Dedifferentiated amniotic fluid mesenchymal stem cell (primary cell): ENCODE measurements around the gene INTS1.

ENCODE experiments used
- DNase-seq: peaks from one replicate; pipeline ENCODE4 v3.0.0-alpha.2; 2016; ENCODE audit errors: extremely low spot score

The INTS1 gene

GRCh38 chr7:1542841-1543747 is 38.9 kb upstream of the INTS1 start:
- no peak for DNase-seq

- no peak for DNase-seq
Measured at GRCh38 chr7:1542329-1542728, 38.1 kb upstream of the INTS1 start.

- DNase-seq: no peak
Measured at GRCh38 chr7:1541431-1542162, 37.4 kb upstream of the INTS1 start.

GRCh38 chr7:1540776-1541271 is 36.6 kb upstream of the INTS1 start:
- DNase-seq: no peak

- DNase-seq: no peak
Measured at GRCh38 chr7:1539882-1540775, 35.9 kb upstream of the INTS1 start.

- DNase-seq: no peak
Measured at GRCh38 chr7:1539181-1539881, 35.1 kb upstream of the INTS1 start.

GRCh38 chr7:1538544-1539180 is 34.5 kb upstream of the INTS1 start:
- DNase-seq: no peak

GRCh38 chr7:1537535-1538412 is 33.6 kb upstream of the INTS1 start:
- peak; percentile 85 for DNase-seq

- DNase-seq: peak; percentile 98
Measured at GRCh38 chr7:1536743-1537534, 32.8 kb upstream of the INTS1 start.

GRCh38 chr7:1536455-1536742 is 32.2 kb upstream of the INTS1 start:
- DNase-seq: no peak

- no peak for DNase-seq
Measured at GRCh38 chr7:1535701-1536454, 31.7 kb upstream of the INTS1 start.

- no peak for DNase-seq
Measured at GRCh38 chr7:1535100-1535458, 30.9 kb upstream of the INTS1 start.

- no peak for DNase-seq
Measured at GRCh38 chr7:1534330-1535099, 30.3 kb upstream of the INTS1 start.

- peak; percentile 63 for DNase-seq
Measured at GRCh38 chr7:1533547-1534329, 29.5 kb upstream of the INTS1 start.

- DNase-seq: no peak
Measured at GRCh38 chr7:1533255-1533546, 29.0 kb upstream of the INTS1 start.

- peak; percentile 79 for DNase-seq
Measured at GRCh38 chr7:1532456-1533254, 28.5 kb upstream of the INTS1 start.
